Activated CD8-positive, alpha-beta T cell treated with anti-CD3 and anti-CD28 coated beads, Interleukin-2, amount 10 ng/mL, durations not matched to agents 7 days and 5 days (primary cell): ENCODE data around the gene PTPRCAP. TPM values are rescaled to one million over a fixed set of nuclear protein-coding genes. Genes with fewer than 3 reads are reported as not detected.

Experiments
- ATAC-seq: fragments of 150-1000 bp; cut with Tn5 transposase; one replicate; pipeline ENCODE4 v1.10.0; 2021; ENCODE audit warnings: moderate library complexity
- CTCF ChIA-PET: fragments of 350-600 bp; sonication (Branson Sonifier 250); formaldehyde crosslinking; loops from one replicate; lab custom pipeline; 2021; ENCODE audit warnings: antibody characterized with exemption; lab: Charles Lee
- POLR2A ChIA-PET: fragments of 350-600 bp; sonication (Branson Sonifier 250); formaldehyde crosslinking; loops from one replicate; lab custom pipeline; 2021; ENCODE audit warnings: antibody characterized with exemption; lab: Charles Lee
- DNase-seq: peaks from one replicate; pipeline ENCODE4 v3.0.0-alpha.2; 2020
- H3K27ac Mint-ChIP-seq: one replicate; pipeline ENCODE4 v1.8.0; 2021; ENCODE audit warnings: mild to moderate bottlenecking, mixed read lengths
- H3K27me3 Mint-ChIP-seq: one replicate; pipeline ENCODE4 v1.8.0; 2021; ENCODE audit warnings: low read depth, mixed read lengths
- H3K36me3 Mint-ChIP-seq: one replicate; pipeline ENCODE4 v1.8.0; 2021; ENCODE audit warnings: low read depth, mixed read lengths
- H3K4me1 Mint-ChIP-seq: one replicate; pipeline ENCODE4 v1.8.0; 2021; ENCODE audit warnings: low read depth, mixed read lengths
- H3K4me3 Mint-ChIP-seq: one replicate; pipeline ENCODE4 v1.8.0; 2021; ENCODE audit warnings: mild to moderate bottlenecking, mixed read lengths
- H3K9me3 Mint-ChIP-seq: one replicate; pipeline ENCODE4 v1.8.0; 2022; ENCODE audit warnings: mixed read lengths; ENCODE audit not compliant: insufficient read depth
- total RNA-seq, 2 experiments: library from RNA; stranded (reverse); gene quantifications; one replicate each; pipeline ENCODE4 v1.2.3, GENCODE V29; 2021

PTPRCAP gene
- total RNA-seq, 2 experiments from 2014 or later = 445 to 447 TPM

DNA sequence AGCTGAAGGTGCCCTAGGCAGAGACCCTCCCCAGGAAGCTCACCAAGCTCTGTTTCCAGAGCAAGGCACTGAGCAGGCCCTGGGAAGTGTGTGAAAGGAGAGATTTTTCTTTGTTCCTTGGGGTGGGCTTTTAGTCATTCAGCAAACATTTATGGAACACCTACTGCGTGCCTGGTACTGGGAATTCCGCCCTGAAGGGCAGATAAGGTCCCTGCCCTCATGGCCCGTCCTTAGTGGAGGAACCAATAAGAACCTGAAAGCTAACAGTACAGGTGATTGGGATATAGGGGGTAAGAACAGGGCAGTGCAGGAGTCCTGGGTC, 27.7 kb upstream of the PTPRCAP start:
- ChIA-PET POLR2A (interaction anchor here (0.5 to 8.7 kb wide), 11 partner anchors 8 to 112 kb away, joined by 3 to 103 read pairs (median 3); partner anchors contain the start of genes AIP, PPP1CA and PTPRCAP), CTCF (interaction anchor here (0.9 to 2.3 kb wide), 6 partner anchors 11 to 63 kb away, joined by 3 to 7 read pairs (median 4); partner anchors contain the start of genes PITPNM1, PPP1CA and PTPRCAP)
- Mint-ChIP-seq H3K27ac (peak overlapping the region; percentile 89), H3K36me3 (peaks cover 4% of the 10 kb centered on the region), H3K9me3 (no peaks in the 10 kb centered on the region), H3K4me1 (peaks cover 38% of the 10 kb centered on the region), H3K27me3 (no peaks in the 10 kb centered on the region), H3K4me3 (peak overlapping the region; percentile 82)
- DNase-seq (no peak), ATAC-seq (no peak)

DNA sequence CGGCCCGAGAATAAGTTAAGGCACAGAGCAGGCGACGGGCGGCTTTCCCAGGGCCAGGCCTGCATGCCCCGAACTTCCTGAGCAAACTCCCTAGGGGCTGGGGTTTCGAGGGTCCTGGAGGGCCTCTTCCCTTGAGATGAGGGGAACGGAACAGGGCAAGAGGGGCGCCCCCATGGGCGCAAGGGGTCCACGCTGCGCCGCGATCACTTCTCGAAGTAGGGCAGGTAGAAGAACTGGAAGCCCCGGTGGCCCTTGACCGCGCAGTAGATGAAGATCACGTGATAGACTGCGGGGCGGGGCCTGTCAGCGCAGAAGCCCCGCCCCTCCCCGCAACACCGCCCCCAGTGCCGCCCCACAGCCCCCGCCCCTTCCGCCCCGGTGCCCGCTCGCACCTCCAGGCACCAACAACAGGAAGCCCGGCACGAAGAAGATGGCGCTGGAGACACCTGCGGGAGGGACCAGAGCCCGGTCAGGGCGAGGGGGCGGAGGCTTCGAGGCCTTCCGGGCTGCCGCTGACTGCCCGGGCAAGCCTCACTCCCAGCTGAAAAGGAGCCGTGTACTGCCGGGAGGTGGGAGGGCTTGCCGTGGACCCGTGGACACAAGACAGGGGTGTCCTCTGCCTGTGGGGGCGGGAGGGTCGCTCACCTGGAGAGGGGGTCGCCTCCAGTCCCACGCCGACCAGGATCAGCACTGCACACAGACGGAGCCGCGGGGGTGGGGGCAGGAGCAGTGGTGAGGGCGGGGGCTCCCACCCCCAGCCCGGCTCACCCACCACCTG, 27.1 kb upstream of the PTPRCAP start:
- ATAC-seq = peak; percentile 88
- peaks cover 2% of the 10 kb centered on the region for H3K27me3 Mint-ChIP-seq
- peak overlapping the region; percentile 89 for H3K27ac Mint-ChIP-seq
- ChIA-PET POLR2A (interaction anchor here (0.5 to 8.7 kb wide), 9 partner anchors 9 to 112 kb away, joined by 3 to 103 read pairs (median 3); partner anchors contain the start of genes AIP, PPP1CA and PTPRCAP), CTCF (interaction anchor here (0.9 to 1.5 kb wide), 5 partner anchors 11 to 63 kb away, joined by 3 to 6 read pairs (median 4); partner anchors contain the start of genes PPP1CA and PTPRCAP)
- H3K4me1 Mint-ChIP-seq = peaks cover 39% of the 10 kb centered on the region
- no peaks in the 10 kb centered on the region for H3K9me3 Mint-ChIP-seq
- H3K4me3 Mint-ChIP-seq = peak overlapping the region; percentile 82
- DNase-seq = peak; percentile 96
- peaks cover 4% of the 10 kb centered on the region for H3K36me3 Mint-ChIP-seq

DNA sequence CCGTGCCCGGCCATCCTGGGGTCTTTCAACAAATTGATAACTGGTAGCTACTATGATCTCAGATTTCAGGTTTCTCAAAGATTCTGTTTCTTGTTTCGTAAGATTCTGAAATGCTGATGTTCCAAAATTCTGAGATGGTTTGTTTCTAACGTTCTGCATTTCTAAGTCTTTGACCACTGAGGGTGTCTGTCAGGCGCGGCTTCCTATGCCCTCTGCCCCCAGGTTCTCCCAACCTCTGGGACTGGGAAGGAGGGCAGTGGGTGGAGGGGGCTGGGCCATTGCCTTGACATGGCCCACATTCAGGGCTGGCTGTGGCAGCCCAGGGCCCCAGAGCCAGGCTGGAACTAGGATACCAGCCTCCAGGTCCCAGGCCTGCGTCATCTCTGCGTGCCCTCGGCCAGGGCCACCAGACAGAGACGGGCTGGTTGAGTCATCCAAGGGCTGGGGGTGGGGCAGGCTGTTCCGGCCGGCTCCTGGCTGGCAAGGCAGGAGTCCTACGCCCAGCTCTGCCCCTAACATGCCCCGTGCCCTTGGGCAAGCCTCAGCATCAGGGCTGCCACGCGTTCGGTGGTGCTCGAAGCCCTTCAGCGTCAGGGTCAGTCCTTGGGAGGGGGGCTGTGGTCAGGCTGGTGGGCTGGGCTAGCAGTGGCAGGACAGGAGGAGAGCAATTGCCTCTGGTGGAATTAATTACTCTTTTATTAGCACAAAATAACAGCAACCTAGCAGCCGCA, 26.4 kb upstream of the PTPRCAP start:
- H3K27me3 Mint-ChIP-seq = peaks cover 2% of the 10 kb centered on the region
- no peak for DNase-seq
- no peak for ATAC-seq
- peak overlapping the region; percentile 82 for H3K4me3 Mint-ChIP-seq
- CTCF ChIA-PET = interaction anchor here (1.4 kb wide), 1 partner anchor 62 kb away, joined by 5 read pairs; the partner anchor contains the start of gene PPP1CA
- peaks cover 35% of the 10 kb centered on the region for H3K4me1 Mint-ChIP-seq
- no peaks in the 10 kb centered on the region for H3K9me3 Mint-ChIP-seq
- POLR2A ChIA-PET = interaction anchor here (0.7 to 1.4 kb wide), 2 partner anchors 12 to 44 kb away, joined by 3 read pairs; partner anchors contain the start of gene CDK2AP2
- H3K27ac Mint-ChIP-seq = no peak overlapping the region
- H3K36me3 Mint-ChIP-seq = peaks cover 4% of the 10 kb centered on the region

DNA sequence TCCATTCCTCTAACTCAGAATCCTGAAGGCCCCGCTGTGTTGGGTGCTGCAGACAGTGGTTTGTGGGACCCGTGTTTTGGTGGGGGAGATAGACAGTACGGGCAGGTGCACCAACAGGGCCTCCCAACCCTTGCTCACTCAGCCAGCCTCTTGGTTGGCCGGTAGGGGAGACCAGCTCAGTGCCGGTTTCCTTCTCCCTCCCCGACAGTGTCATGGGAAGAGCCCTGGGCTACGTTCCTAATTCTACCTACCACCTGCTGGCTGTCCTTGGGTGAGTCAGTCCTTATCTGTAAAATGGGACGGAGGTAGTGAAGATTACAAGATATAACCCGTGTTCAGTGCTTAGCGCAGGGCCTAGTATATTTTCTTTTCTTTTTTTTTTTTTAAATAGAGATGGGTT, 25.7 kb upstream of the PTPRCAP start:
- H3K27ac Mint-ChIP-seq = no peak overlapping the region
- POLR2A ChIA-PET = interaction anchor here (0.7 to 1.4 kb wide), 2 partner anchors 11 to 44 kb away, joined by 3 read pairs; partner anchors contain the start of gene CDK2AP2
- DNase-seq (no peak), ATAC-seq (no peak)
- H3K36me3 Mint-ChIP-seq = peaks cover 4% of the 10 kb centered on the region
- no peaks in the 10 kb centered on the region for H3K9me3 Mint-ChIP-seq
- CTCF ChIA-PET = no interaction called here
- peaks cover 2% of the 10 kb centered on the region for H3K27me3 Mint-ChIP-seq
- H3K4me1 Mint-ChIP-seq = peaks cover 32% of the 10 kb centered on the region
- H3K4me3 Mint-ChIP-seq = no peak overlapping the region

DNA sequence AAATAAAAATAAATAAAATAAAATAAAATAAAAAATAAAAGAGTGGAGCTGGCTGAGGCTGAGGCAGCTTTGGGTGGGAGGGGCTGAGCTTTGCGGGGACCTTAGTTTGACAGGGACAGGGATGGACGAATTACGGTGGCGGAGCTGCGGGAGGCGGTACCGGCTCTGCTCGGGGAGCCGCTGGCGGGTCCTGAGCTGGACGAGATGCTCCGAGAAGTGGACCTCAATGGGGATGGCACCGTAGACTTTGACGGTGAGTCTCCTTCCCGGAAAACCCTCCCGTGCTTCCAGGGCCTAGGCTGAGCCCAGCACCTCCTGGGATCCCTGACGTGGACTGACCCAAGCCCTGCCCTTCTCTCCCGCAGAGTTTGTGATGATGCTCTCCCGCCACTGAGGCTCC, 20.8 kb upstream of the PTPRCAP start:
- H3K4me3 Mint-ChIP-seq = no peak overlapping the region
- peaks cover 2% of the 10 kb centered on the region for H3K4me1 Mint-ChIP-seq
- peaks cover 2% of the 10 kb centered on the region for H3K27me3 Mint-ChIP-seq
- no peaks in the 10 kb centered on the region for H3K9me3 Mint-ChIP-seq
- CTCF ChIA-PET = no interaction called here
- ATAC-seq = no peak
- no peaks in the 10 kb centered on the region for H3K36me3 Mint-ChIP-seq
- H3K27ac Mint-ChIP-seq = no peak overlapping the region
- POLR2A ChIA-PET = interaction anchor here (1.6 kb wide), 1 partner anchor 22 kb away, joined by 4 read pairs; no protein-coding TSS in a partner anchor
- no peak for DNase-seq

DNA sequence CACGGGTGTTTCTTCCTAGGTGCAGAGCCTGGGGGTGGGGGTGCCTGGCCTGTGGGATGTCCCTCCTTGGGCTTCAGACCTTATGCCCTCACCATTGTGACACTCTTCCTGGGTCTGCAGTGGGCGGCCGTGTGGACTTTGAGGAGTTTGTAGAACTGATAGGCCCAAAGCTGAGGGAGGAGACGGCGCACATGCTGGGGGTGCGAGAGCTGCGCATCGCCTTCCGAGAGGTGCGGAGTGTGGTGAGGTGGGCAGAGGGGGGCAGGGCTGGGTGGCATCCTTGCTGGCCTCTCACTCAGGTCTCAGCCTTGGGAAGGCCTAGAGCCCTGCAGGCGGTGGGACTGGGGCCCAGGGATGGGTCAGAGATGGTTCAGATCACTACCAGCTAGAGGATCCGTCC, 20.0 kb upstream of the PTPRCAP start:
- DNase-seq = no peak
- peaks cover 2% of the 10 kb centered on the region for H3K4me1 Mint-ChIP-seq
- CTCF ChIA-PET = no interaction called here
- ATAC-seq = no peak
- no peak overlapping the region for H3K4me3 Mint-ChIP-seq
- no peaks in the 10 kb centered on the region for H3K36me3 Mint-ChIP-seq
- H3K27ac Mint-ChIP-seq = no peak overlapping the region
- POLR2A ChIA-PET = no interaction called here
- no peaks in the 10 kb centered on the region for H3K9me3 Mint-ChIP-seq
- H3K27me3 Mint-ChIP-seq = peaks cover 2% of the 10 kb centered on the region

DNA sequence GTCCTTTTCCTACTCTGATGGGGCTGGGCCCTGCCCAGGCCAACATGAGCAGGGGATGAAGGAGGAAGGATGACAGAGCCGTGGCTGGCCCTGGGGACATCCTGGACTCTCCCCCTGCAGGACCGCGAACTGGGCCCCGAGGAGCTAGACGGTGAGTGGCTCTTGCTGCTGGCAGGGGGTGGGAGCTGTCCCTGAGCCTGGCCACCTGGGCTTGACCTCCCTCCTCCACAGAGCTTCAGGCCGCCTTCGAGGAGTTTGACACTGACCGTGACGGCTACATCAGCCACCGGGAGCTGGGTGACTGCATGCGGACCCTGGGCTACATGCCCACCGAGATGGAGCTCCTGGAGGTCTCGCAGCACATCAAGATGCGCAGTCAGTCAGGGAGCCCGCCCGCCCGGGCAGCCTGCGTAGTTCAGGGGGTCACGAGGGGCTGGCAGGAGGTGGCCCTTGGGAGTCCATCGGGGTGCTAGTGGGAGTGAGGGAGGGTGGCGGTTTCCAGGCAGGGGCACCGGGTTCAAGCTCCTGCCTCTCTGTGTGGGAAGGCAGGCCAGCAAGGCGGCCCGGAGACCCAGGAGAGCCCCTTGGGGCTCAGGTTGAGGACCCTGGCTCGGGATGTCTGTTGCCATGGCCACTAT, 18.7 kb upstream of the PTPRCAP start:
- DNase-seq (no peak), ATAC-seq (no peak)
- CTCF ChIA-PET = no interaction called here
- Mint-ChIP-seq H3K27ac (no peak overlapping the region), H3K4me3 (no peak overlapping the region), H3K36me3 (no peaks in the 10 kb centered on the region), H3K4me1 (peaks cover 7% of the 10 kb centered on the region), H3K9me3 (no peaks in the 10 kb centered on the region), H3K27me3 (peaks cover 2% of the 10 kb centered on the region)
- POLR2A ChIA-PET = interaction anchor here (2.4 kb wide), 1 partner anchor 19 kb away, joined by 6 read pairs; the partner anchor contains the start of gene PTPRCAP

DNA sequence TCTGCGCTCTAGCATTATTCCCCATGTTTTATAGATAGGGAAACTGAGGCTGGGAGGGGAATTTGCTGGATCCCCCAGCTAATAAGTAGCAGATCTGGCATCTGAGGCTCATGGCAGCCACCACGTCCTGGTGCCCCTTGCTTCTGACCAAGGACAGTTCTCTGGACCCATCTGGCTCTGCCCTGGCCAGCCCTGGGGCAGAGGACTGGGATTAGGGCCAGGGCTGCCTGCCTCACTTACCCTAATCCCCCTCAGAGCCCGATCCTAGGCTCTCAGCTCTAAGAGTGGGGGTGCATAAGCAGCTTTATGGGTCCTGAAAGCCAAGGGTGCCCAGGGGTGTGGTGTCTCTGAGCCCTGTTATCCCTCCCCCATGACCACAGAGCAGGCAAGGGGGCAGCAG, 17.6 kb upstream of the PTPRCAP start, which contains the start of gene CABP4:
TSS of gene CABP4 (plus strand) at position 301 of the 400 bp plus-strand sequence. CDS start at position 371, 70 bp downstream.
- no peak within 1 kb of the TSS for H3K27ac Mint-ChIP-seq
- ChIA-PET CTCF (no interaction called here), POLR2A (interaction anchor here (2.4 kb wide), 1 partner anchor 18 kb away, joined by 6 read pairs; the partner anchor contains the start of gene PTPRCAP)
- peaks cover 8% of the 10 kb centered on the region for H3K4me1 Mint-ChIP-seq
- H3K4me3 Mint-ChIP-seq = no peak within 1 kb of the TSS
- H3K27me3 Mint-ChIP-seq = peaks cover 2% of the 10 kb centered on the region
- no peaks in the 10 kb centered on the region for H3K36me3 Mint-ChIP-seq
- ATAC-seq (no peak), DNase-seq (no peak)
- H3K9me3 Mint-ChIP-seq = no peaks in the 10 kb centered on the region

DNA sequence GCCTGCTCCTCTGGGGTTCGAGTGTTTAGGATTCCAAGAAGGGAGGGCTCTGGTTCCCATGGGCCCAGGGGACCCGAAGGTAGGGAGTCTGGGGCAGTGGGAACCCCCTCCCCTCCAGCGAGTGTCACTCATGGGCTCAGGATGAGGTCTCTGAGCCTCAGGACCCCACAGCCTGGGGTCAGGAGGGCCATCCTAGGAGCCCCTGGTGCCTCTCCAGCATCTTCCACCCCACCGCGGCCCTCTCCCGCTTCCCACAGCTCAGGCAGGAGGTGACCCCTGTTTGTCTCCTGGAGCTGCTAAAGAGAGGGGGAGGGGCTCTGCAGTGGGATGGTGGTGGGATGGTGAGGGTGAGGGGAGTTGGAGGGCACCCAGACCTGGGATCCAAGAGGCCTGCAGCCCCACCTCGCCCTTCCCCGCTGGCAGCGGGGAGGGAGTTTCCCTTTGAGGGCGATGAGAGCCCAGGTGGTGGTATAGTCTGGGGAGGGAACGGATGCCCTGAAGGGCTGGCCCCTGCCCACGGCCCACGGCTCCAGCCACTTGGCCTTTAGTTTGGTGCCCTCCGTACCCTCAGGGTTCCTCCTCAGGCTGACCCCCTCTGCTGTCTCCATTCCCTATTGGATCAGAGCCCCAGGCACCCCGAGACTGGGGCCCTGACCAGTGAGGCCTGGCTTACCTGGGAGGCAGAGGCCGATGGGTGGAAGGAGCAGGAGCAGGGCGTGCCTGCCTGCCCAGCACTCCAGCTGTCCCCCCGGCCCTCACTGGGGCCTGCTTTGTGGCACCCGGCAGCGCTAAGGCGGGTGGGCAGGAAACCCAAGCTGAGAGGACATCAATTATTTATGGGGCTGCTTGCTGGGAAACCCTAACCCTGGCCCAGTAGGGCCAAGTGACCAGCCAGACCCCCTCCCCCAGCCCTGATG, 16.6 kb upstream of the PTPRCAP start:
- no peak overlapping the region for H3K27ac Mint-ChIP-seq
- peaks cover 6% of the 10 kb centered on the region for H3K4me1 Mint-ChIP-seq
- ChIA-PET CTCF (no interaction called here), POLR2A (no interaction called here)
- no peaks in the 10 kb centered on the region for H3K27me3 Mint-ChIP-seq
- H3K9me3 Mint-ChIP-seq = no peaks in the 10 kb centered on the region
- H3K36me3 Mint-ChIP-seq = no peaks in the 10 kb centered on the region
- H3K4me3 Mint-ChIP-seq = no peak overlapping the region
- DNase-seq = no peak
- no peak for ATAC-seq

DNA sequence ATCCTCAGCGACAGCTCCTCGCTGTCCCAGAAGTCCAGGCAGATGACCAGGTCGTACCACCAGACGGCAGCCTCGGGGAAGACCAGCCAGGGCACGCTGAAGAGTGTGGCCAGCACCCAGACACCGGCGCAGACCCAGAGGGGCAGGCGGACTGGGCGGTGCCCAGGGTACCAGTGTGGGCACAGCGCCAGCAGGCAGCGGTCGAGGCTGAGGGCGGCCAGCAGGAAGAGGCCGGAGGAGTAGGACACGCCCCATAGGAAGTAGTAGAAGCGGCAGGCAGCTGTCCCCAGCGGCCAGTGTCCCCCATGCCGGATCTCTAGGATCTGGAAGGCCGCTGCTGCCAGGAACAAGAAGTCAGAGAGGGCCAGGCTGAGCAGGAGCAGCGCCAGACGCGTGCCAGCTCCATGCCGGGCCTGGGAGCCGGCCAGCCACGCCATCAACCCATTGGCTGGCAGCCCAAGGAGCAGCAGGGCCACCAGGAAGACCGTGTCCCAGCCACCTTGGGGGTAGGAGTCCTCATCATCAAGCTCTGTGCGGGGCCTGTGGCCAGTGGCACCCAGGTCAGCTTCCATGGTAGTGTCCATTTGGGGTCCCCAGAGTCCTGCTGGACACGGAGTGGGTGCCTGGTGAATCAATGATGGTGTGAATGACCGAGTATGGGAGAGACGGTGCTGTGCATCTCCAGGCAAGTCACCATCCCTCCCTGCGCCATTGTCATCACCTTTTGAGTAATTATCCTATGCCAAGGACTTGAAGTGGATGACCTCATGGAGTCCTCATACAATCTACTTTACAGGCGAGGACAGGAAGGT, 14.9 kb upstream of the PTPRCAP start, which contains the start of gene GPR152:
TSS of gene GPR152 (minus strand) at position 589 of the 812 bp plus-strand sequence. CDS start at position 584, 5 bp downstream.
- ATAC-seq = no peak
- Mint-ChIP-seq H3K36me3 (no peaks in the 10 kb centered on the region), H3K27me3 (peaks cover under 1% of the 10 kb centered on the region), H3K4me1 (peaks cover 9% of the 10 kb centered on the region), H3K27ac (no peak within 1 kb of the TSS), H3K9me3 (no peaks in the 10 kb centered on the region), H3K4me3 (no peak within 1 kb of the TSS)
- ChIA-PET POLR2A (interaction anchor here (0.7 to 4.7 kb wide), 6 partner anchors 11 to 32 kb away, joined by 3 to 34 read pairs (median 3); partner anchors contain the start of genes PTPRCAP and RPS6KB2), CTCF (interaction anchor here (0.8 kb wide), 1 partner anchor 16 kb away, joined by 3 read pairs; no protein-coding TSS in a partner anchor)
- DNase-seq = no peak
